Central memory CD4-positive, alpha-beta T cell (primary cell): ENCODE data around the gene CLEC16A.
"Not testable (repeated sequence)": the region's sequence is repeated elsewhere in the genome, so short reads cannot be mapped to it uniquely, and the experiment has no call there.

ENCODE experiments used
- DNase-seq: peaks from one replicate; pipeline ENCODE4 v3.0.0; 2022

CLEC16A gene

GRCh38 chr16:10941127-10941933 is 3.0 kb upstream of the CLEC16A start:
- no peak for DNase-seq

GRCh38 chr16:10941935-10942351 is 2.4 kb upstream of the CLEC16A start:
- not testable (repeated sequence) for DNase-seq

- peak; percentile 92 for DNase-seq
Observed at GRCh38 chr16:10942352-10943063, 1.9 kb upstream of the CLEC16A start, which contains the start of gene DEXI. Gene DEXI (minus strand): TSS chr16:10942468. CDS start chr16:10942005, 463 bp downstream.

DNA sequence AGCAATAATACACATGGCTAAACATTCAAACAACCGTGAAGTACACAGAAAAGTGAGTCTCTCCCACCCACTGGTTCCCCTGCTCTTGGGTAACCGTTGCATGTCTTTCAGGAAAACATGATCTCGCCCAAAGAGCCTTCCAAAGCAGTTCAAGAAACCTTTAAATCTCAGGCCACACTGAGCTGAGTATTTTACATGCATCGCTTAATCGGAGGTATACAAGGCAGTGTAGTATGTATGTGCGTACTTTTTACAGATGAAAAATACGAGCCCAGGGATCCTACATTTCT is 1.4 kb upstream of the CLEC16A start:
- DNase-seq, result no peak

GRCh38 chr16:10945065-10945787 is 862 bp downstream of the CLEC16A start:
- no peak for DNase-seq

GRCh38 chr16:10946308-10946707 is 1.9 kb downstream of the CLEC16A start:
- DNase-seq, result no peak

DNA sequence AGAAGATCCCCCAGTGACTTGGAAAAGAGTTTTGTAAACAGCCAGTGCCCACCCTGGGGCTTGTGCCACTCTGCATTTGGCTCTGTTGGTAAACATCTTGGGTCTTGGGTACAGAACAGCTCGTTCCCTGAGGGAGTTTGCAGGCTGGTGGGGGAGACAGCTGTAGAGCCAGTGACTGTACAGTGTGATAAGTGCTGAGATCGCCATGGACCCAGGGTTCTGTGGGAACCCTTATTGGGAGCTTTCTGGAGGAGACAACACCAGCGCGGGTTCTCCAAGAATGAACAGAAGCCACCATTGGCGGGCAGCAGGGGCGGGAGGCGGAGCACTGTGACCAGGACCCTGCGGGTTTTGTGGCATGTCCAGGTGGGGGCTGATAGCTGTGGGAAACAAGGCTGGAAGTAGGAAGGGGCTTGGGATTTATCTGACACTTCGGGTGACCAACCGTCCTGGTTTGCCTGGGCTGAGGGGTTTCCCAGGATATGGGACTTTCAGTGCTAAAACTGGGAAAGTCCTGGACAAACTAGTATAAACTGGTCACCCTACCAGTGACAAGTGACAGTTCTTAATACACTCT is 2.9 kb downstream of the CLEC16A start:
- no peak for DNase-seq

DNA sequence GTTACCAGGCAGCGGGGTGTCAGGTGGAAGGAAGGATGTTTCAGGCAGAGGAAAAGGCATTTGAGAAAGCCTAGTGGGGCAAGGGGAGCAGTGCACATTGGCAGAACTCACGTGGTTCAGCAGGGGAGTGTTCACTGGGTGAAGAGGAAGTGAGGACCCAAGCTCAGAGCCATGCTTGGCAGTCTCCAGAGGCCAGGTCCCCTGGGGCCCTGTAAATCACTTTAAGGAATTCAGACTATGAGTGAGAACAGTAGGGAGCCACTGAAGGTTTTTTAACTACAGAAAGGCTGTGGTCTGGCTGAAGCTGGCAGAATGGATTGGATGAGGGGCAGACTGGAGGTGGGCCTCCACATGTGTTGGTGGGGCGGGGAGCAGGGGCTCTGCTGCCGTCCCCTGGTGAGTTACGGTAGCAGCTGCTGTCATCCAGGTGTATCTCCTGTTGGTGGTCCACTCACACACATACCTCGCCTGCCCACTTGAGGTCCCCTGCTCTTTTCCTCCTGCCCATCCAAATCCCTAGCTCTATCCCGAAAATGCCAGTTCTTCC is 5.1 kb downstream of the CLEC16A start:
- peak; percentile 39 for DNase-seq

GRCh38 chr16:10950393-10950792 is 6.0 kb downstream of the CLEC16A start:
- DNase-seq, result no peak

- DNase-seq, result no peak
Observed at GRCh38 chr16:10951026-10951425, 6.7 kb downstream of the CLEC16A start.

GRCh38 chr16:10954903-10955302 is 10.5 kb downstream of the CLEC16A start:
- DNase-seq, result no peak

DNA sequence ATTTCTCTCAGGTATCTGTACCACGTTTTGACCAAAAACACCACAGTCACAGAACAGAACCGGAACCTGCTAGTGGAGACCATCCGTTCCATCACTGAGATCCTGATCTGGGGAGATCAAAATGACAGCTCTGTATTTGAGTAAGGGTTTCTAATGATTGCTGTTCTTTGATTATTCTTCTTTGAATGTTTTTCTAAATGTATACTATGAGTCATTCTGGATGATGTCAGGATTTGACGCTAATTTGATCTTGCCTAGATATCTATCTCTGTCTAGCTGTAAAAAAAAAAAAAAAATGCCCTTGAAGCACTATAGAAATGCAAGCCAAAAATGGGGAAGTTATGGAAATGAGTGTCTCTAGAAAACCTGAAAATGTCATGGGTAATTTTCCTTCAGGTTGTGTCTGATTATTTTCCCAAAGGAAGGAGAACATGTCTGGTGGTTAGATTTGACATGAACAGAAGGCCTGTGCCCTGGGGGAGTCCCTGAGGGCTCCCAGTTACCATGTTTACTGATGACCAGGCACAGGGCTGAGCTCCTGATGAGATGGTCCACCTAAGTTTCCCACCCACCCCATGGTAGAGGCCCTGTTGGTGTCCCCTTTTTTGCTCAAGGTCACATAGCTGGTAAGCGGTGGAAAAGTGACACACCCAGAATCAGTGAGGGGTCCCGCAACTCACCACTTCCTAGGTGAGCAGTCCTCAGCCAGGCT is 13.6 kb downstream of the CLEC16A start:
- DNase-seq, result no peak

DNA sequence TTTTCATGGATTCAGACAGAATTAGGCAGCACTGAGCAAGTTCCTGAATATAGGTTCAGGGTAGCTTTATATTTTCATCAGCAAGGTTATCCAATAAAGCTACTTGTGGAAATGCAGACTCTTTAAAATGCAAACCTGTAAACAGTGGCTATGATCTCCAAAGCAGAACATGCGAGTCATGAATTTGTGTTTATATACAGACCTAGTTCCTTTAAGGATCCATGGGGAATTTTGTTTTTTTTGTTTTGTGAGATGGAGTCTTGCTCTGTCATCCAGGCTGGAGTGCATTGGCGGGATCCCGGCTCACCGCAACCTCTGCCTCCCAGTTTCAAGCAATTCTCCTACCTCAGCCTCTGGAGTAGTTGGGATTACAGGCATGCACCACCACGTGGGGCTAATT is 14.8 kb downstream of the CLEC16A start:
- no peak for DNase-seq

GRCh38 chr16:10961231-10961630 is 16.9 kb downstream of the CLEC16A start:
- no peak for DNase-seq

GRCh38 chr16:10964039-10964890 is 19.9 kb downstream of the CLEC16A start:
- DNase-seq, result peak; percentile 70

GRCh38 chr16:10964891-10965326 is 20.5 kb downstream of the CLEC16A start:
- DNase-seq, result peak; percentile 78

- DNase-seq, result no peak
Observed at GRCh38 chr16:10965440-10966061, 21.2 kb downstream of the CLEC16A start.

DNA sequence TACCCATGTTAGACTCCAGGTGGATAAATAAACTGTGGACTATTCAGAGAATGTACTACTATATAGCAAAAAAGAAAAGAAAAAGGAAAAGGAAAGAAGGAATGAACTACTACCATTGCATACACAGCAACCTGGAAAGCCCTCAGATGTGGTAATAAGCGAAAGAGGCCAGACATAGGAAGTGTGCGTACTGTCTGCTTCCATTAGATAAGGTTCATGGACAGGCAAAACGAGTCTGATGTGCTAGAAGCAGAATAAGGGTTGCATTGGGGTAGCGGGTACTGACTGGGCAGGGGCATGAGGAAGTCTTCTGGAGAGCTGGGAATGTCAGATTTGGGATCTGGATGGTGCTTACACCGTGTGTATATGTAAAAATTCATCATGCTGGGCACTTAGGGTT is 21.8 kb downstream of the CLEC16A start:
- no peak for DNase-seq

- not testable (repeated sequence) for DNase-seq
Observed at GRCh38 chr16:10966559-10966958, 22.2 kb downstream of the CLEC16A start.

DNA sequence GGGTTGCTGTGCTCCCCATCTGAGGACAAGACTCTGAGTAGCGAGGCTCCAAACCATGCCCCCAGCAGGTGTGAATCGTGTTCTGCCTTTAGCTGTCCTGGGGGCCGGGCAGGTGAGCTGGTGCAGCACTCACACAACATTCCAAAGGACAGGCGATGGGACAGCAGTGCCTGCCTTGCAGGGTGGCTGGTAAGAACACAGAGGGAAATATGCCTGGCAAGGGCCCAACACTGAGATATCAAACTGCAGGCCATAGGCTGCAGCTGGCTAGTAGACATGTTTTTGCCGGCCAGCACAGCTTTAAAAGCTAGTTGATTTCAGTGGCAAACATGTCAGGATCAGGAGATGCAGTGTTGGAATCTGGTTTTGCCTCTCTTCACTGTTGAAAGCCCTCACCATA is 23.6 kb downstream of the CLEC16A start:
- no peak for DNase-seq

GRCh38 chr16:10968498-10968897 is 24.1 kb downstream of the CLEC16A start:
- no peak for DNase-seq
